Measurements from ENCODE around the gene COQ10A. TPM values are rescaled to one million over a fixed set of nuclear protein-coding genes. Genes with fewer than 3 reads are reported as not detected.

The COQ10A gene
- total RNA-seq, 1 experiment from 2014 or later = 24.4 TPM

GRCh38 chr12:56315622-56316473, 49.1 kb downstream of the COQ10A start, which contains the start of gene CNPY2 (continued):
- TF ChIP-seq, protein P1, sequence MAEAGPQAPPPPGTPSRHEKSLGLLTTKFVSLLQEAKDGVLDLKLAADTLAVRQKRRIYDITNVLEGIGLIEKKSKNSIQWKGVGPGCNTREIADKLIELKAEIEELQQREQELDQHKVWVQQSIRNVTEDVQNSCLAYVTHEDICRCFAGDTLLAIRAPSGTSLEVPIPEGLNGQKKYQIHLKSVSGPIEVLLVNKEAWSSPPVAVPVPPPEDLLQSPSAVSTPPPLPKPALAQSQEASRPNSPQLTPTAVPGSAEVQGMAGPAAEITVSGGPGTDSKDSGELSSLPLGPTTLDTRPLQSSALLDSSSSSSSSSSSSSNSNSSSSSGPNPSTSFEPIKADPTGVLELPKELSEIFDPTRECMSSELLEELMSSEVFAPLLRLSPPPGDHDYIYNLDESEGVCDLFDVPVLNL (CRISPR knock-in tag; IDR thresholded peaks at IDR 0.05; ENCODE audit: borderline replicate concordance, low read depth) = no peak
- TF ChIP-seq ATF3 (CRISPR knock-in tag; conservative IDR thresholded peaks at IDR 0.05) (no peak), EMX1 (CRISPR knock-in tag; IDR thresholded peaks at IDR 0.05) (no peak), FOXP4 (CRISPR knock-in tag; IDR thresholded peaks at IDR 0.05) (peak; percentile 31; the same call in 1 of the 2 replicates), ZNF232 (CRISPR knock-in tag; IDR thresholded peaks at IDR 0.05) (0 out of 2 replicates have a peak, but pooled peaks have one; percentile 42), IRF2 (CRISPR knock-in tag; IDR thresholded peaks at IDR 0.05; ENCODE audit: borderline replicate concordance, low read depth) (no peak), CBFB (CRISPR knock-in tag; IDR thresholded peaks at IDR 0.05; ENCODE audit: low read depth) (0 out of 2 replicates have a peak, but pooled peaks have one; percentile 47), IRF1 (CRISPR knock-in tag; IDR thresholded peaks at IDR 0.05) (0 out of 2 replicates have a peak, but pooled peaks have one; percentile 37), ATF1 (CRISPR knock-in tag; IDR thresholded peaks at IDR 0.05) (no peak), NFE2L1 (CRISPR knock-in tag; IDR thresholded peaks at IDR 0.05) (peak; percentile 11; the same call in 1 of the 2 replicates), KAT7 (CRISPR knock-in tag; IDR thresholded peaks at IDR 0.05; ENCODE audit: borderline replicate concordance) (no peak), ZNF416 (CRISPR knock-in tag; IDR thresholded peaks at IDR 0.05) (no peak), PRRX2 (CRISPR knock-in tag; IDR thresholded peaks at IDR 0.05) (no peak; the same call in 1 of the 2 replicates), RORB (CRISPR knock-in tag; IDR thresholded peaks at IDR 0.05) (no peak), ESRRA (CRISPR knock-in tag; IDR thresholded peaks at IDR 0.05; ENCODE audit: borderline replicate concordance) (0 out of 2 replicates have a peak, but pooled peaks have one; percentile 40), TEAD1 (CRISPR knock-in tag; IDR thresholded peaks at IDR 0.05) (0 out of 2 replicates have a peak, but pooled peaks have one; percentile 41), SMAD4 (CRISPR knock-in tag; IDR thresholded peaks at IDR 0.05) (no peak), ZNF671 (CRISPR knock-in tag; IDR thresholded peaks at IDR 0.05) (no peak), ARID4B (CRISPR knock-in tag; IDR thresholded peaks at IDR 0.05; ENCODE audit: borderline replicate concordance) (peak; percentile 94; the same call in 1 of the 2 replicates), JUN (CRISPR knock-in tag; IDR thresholded peaks at IDR 0.05) (no peak)
- TF ChIP-seq, protein P2, sequence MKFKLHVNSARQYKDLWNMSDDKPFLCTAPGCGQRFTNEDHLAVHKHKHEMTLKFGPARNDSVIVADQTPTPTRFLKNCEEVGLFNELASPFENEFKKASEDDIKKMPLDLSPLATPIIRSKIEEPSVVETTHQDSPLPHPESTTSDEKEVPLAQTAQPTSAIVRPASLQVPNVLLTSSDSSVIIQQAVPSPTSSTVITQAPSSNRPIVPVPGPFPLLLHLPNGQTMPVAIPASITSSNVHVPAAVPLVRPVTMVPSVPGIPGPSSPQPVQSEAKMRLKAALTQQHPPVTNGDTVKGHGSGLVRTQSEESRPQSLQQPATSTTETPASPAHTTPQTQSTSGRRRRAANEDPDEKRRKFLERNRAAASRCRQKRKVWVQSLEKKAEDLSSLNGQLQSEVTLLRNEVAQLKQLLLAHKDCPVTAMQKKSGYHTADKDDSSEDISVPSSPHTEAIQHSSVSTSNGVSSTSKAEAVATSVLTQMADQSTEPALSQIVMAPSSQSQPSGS (CRISPR knock-in tag; IDR thresholded peaks at IDR 0.05; ENCODE audit: borderline replicate concordance, low read depth) = no peak
- TF ChIP-seq, protein P3, sequence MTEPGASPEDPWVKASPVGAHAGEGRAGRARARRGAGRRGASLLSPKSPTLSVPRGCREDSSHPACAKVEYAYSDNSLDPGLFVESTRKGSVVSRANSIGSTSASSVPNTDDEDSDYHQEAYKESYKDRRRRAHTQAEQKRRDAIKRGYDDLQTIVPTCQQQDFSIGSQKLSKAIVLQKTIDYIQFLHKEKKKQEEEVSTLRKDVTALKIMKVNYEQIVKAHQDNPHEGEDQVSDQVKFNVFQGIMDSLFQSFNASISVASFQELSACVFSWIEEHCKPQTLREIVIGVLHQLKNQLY (CRISPR knock-in tag; IDR thresholded peaks at IDR 0.05) = no peak
- TF ChIP-seq, protein P4, sequence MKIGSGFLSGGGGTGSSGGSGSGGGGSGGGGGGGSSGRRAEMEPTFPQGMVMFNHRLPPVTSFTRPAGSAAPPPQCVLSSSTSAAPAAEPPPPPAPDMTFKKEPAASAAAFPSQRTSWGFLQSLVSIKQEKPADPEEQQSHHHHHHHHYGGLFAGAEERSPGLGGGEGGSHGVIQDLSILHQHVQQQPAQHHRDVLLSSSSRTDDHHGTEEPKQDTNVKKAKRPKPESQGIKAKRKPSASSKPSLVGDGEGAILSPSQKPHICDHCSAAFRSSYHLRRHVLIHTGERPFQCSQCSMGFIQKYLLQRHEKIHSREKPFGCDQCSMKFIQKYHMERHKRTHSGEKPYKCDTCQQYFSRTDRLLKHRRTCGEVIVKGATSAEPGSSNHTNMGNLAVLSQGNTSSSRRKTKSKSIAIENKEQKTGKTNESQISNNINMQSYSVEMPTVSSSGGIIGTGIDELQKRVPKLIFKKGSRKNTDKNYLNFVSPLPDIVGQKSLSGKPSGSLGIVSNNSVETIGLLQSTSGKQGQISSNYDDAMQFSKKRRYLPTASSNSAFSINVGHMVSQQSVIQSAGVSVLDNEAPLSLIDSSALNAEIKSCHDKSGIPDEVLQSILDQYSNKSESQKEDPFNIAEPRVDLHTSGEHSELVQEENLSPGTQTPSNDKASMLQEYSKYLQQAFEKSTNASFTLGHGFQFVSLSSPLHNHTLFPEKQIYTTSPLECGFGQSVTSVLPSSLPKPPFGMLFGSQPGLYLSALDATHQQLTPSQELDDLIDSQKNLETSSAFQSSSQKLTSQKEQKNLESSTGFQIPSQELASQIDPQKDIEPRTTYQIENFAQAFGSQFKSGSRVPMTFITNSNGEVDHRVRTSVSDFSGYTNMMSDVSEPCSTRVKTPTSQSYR (CRISPR knock-in tag; IDR thresholded peaks at IDR 0.05) = no peak
